ENCODE measurements around the gene RWDD3.

RWDD3 gene

GRCh38 chr1:95233737-95234500, at the start of gene RWDD3:
Gene RWDD3, plus strand, starts transcription at chr1:95234210. Its CDS starts 21 bp downstream, at chr1:95234231.
- DNase-seq (ENCODE audit: low read depth in 2 of 2): peak; percentile 81 to 88

GRCh38 chr1:95186149-95186548, 47.9 kb upstream of the RWDD3 start:
- no peak for DNase-seq (ENCODE audit: low read depth in 2 of 2)

GRCh38 chr1:95193591-95193990, 40.4 kb upstream of the RWDD3 start:
- DNase-seq (ENCODE audit: low read depth in 2 of 2): no peak

- no peak for DNase-seq (ENCODE audit: low read depth in 2 of 2)
Measured at GRCh38 chr1:95195046-95195445, 39.0 kb upstream of the RWDD3 start.

- no peak for DNase-seq (ENCODE audit: low read depth in 2 of 2)
Measured at GRCh38 chr1:95196017-95196416, 38.0 kb upstream of the RWDD3 start.

- DNase-seq (ENCODE audit: low read depth in 2 of 2): no peak
Measured at GRCh38 chr1:95197616-95198252, 36.3 kb upstream of the RWDD3 start.

- no peak for DNase-seq (ENCODE audit: low read depth in 2 of 2)
Measured at GRCh38 chr1:95201905-95202304, 32.1 kb upstream of the RWDD3 start.

- DNase-seq (ENCODE audit: low read depth in 2 of 2): no peak
Measured at GRCh38 chr1:95203908-95204437, 30.0 kb upstream of the RWDD3 start.

- DNase-seq (ENCODE audit: low read depth in 2 of 2): no peak
Measured at GRCh38 chr1:95206514-95206913, 27.5 kb upstream of the RWDD3 start.

- no peak for DNase-seq (ENCODE audit: low read depth in 2 of 2)
Measured at GRCh38 chr1:95207223-95207935, 26.6 kb upstream of the RWDD3 start.

- no peak for DNase-seq (ENCODE audit: low read depth in 2 of 2)
Measured at GRCh38 chr1:95208876-95209275, 25.1 kb upstream of the RWDD3 start.

GRCh38 chr1:95209291-95209690, 24.7 kb upstream of the RWDD3 start:
- no peak for DNase-seq (ENCODE audit: low read depth in 2 of 2)

- no peak for DNase-seq (ENCODE audit: low read depth in 2 of 2)
Measured at GRCh38 chr1:95216292-95216990, 17.6 kb upstream of the RWDD3 start.

- DNase-seq (ENCODE audit: low read depth in 2 of 2): no peak
Measured at GRCh38 chr1:95217371-95217770, 16.6 kb upstream of the RWDD3 start.

GRCh38 chr1:95219407-95219806, 14.6 kb upstream of the RWDD3 start:
- DNase-seq (ENCODE audit: low read depth in 2 of 2): no peak

GRCh38 chr1:95221306-95221705, 12.7 kb upstream of the RWDD3 start:
- DNase-seq (ENCODE audit: low read depth in 2 of 2): no peak

GRCh38 chr1:95222629-95223028, 11.4 kb upstream of the RWDD3 start:
- no peak for DNase-seq (ENCODE audit: low read depth in 2 of 2)

GRCh38 chr1:95223110-95223509, 10.9 kb upstream of the RWDD3 start:
- no peak for DNase-seq (ENCODE audit: low read depth in 2 of 2)

- DNase-seq (ENCODE audit: low read depth in 2 of 2): no peak
Measured at GRCh38 chr1:95226781-95227660, 7.0 kb upstream of the RWDD3 start.

GRCh38 chr1:95229037-95229436, 5.0 kb upstream of the RWDD3 start:
- no peak for DNase-seq (ENCODE audit: low read depth in 2 of 2)

- DNase-seq (ENCODE audit: low read depth in 2 of 2): no peak
Measured at GRCh38 chr1:95229706-95230105, 4.3 kb upstream of the RWDD3 start.

Measured in stimulated activated CD4-positive, alpha-beta T cell treated with anti-CD3 and anti-CD28 coated beads, Interleukin-15, amount 100 ng/mL, for 48 hours (primary cell).